ENCODE data around the gene DGUOK.

DGUOK gene

GRCh38 chr2:73925853-73926492 is 707 bp upstream of the DGUOK start:
- DNase-seq (ENCODE audit: low spot score) = no peak

GRCh38 chr2:73927344-73927743 is 664 bp downstream of the DGUOK start:
- no peak for TF ChIP-seq CTCF (IDR thresholded peaks at IDR 0.05; ENCODE audit: extremely low read depth, missing control alignments)
- no peak for DNase-seq (ENCODE audit: low spot score)

More at GRCh38 chr2:73925853-73926492, 707 bp upstream of the DGUOK start:
- TF ChIP-seq CTCF (IDR thresholded peaks at IDR 0.05; ENCODE audit: extremely low read depth, missing control alignments) = no peak

DNA sequence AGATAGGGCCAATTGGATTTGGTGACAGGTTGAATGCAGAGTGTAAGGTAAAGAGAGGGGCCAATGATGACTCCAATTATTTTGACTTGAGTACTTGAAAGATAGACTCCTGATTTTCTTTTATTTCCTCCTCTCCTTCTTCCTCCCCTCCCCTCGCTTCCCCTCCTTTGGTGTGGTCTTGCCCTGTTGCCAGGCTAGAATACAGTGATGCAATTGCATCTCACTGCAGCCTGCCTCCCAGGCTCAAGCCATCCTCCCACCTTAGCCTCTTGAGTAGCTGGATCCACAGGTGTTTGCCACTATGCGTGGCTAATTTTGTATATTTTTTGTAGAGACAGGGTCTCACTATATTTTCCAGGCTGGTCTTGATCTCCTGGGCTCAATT is 2.3 kb downstream of the DGUOK start:
- TF ChIP-seq CTCF (IDR thresholded peaks at IDR 0.05; ENCODE audit: extremely low read depth, missing control alignments) = no peak
- no peak for DNase-seq (ENCODE audit: low spot score)

GRCh38 chr2:73930386-73930785 is 3.7 kb downstream of the DGUOK start:
- no peak for TF ChIP-seq CTCF (IDR thresholded peaks at IDR 0.05; ENCODE audit: extremely low read depth, missing control alignments)
- DNase-seq (ENCODE audit: low spot score) = no peak

DNA sequence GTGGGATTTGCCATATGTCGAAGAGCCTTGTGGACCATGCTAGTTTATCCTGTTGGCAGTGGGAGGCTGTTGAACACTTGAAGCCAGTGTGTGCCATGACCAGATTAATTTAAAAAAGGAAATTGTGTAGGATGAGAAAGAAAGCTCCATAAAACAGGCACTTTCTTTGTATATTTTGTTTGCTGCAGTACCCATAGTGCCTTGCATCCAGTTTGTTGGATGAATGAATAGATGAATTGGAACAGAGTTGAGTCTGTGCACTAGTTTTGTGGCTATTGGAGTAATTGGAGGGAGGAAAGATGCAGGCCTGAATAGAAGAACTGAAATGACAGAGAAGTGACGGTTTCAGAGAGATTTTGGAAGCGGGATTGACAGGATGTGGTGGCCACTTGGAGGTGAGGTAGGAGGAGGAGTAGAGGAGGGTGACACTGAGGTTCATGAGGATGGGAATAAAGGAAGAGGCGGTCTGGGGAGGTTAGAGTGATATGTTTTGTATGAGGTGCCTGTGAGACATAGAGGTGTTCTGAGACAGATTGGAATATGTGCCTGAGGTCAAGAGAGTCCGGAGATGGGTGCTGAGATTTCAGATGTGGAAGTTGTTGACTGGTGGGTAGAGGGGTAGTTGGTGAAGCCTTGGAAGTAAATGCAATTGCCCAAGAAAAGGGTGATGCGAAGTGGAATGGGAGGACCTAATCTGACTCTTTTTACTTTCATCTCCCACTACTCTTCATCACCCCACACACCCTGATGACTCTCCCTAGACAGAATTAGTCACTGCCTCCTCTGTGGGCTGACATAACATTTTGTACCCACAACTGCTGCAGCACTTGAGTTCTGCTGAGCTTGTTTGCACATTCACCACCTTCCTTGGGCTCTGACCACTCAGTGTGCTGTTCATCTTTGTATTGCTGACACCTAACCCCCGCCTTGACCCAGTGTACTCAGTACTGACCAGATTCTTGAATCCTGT is 5.1 kb downstream of the DGUOK start:
- DNase-seq (ENCODE audit: low spot score) = no peak
- no peak for TF ChIP-seq CTCF (IDR thresholded peaks at IDR 0.05; ENCODE audit: extremely low read depth, missing control alignments)

- no peak for DNase-seq (ENCODE audit: low spot score)
- TF ChIP-seq CTCF (IDR thresholded peaks at IDR 0.05; ENCODE audit: extremely low read depth, missing control alignments) = no peak
Measured at GRCh38 chr2:73933194-73933593, 6.5 kb downstream of the DGUOK start.

GRCh38 chr2:73935641-73936040 is 9.0 kb downstream of the DGUOK start:
- TF ChIP-seq CTCF (IDR thresholded peaks at IDR 0.05; ENCODE audit: extremely low read depth, missing control alignments) = no peak
- no peak for DNase-seq (ENCODE audit: low spot score)

Data from GM20000 (cell line).